DOHH2 (cell line): ENCODE data around the gene ABCC11.

ENCODE experiments used
- CTCF ChIP-seq: fragments of 200-600 bp; sonication (generic); IDR thresholded peaks from one replicate; pipeline ENCODE4 v1.5.1; 2014; ENCODE audit warnings: antibody characterized with exemption, mild to moderate bottlenecking, low read depth, low read length; ENCODE audit not compliant: poor library complexity, severe bottlenecking
- EZH2phosphoT487 ChIP-seq: fragments of 200-600 bp; sonication (generic); IDR thresholded peaks from 2 replicates; pipeline ENCODE4 v1.6.1; 2017; ENCODE audit warnings: borderline replicate concordance, mild to moderate bottlenecking, antibody characterized with exemption, low read length, moderate library complexity, mixed read lengths

GRCh38 chr16:48125888-48126287 is 121.5 kb downstream of the ABCC11 start:
- TF ChIP-seq CTCF (no peak), EZH2phosphoT487 (no peak)
